ENCODE data around the gene PIAS4.

GRCh38 chr19:3984584-3984907 is 23.0 kb upstream of the PIAS4 start:
- TF ChIP-seq CTCF (IDR thresholded peaks at IDR 0.05) (no peak), POLR2A (IDR thresholded peaks at IDR 0.05) (no peak)

Measured in body of pancreas (tissue), 4 donors.